NCI-H2107 (cell line): Measurements from ENCODE around the gene GNAS-AS1.

Source experiments
- DNase-seq: peaks from one replicate; lab custom pipeline; 2025; lab: John Stamatoyannopoulos, UW

The GNAS-AS1 gene

GRCh38 chr20:58778760-58779159 is 71.9 kb downstream of the GNAS-AS1 start:
- DNase-seq, result no peak

GRCh38 chr20:58777657-58778056 is 73.0 kb downstream of the GNAS-AS1 start:
- DNase-seq, result no peak

- no peak for DNase-seq
Measured at GRCh38 chr20:58776109-58776508, 74.6 kb downstream of the GNAS-AS1 start.

GRCh38 chr20:58775371-58775770 is 75.3 kb downstream of the GNAS-AS1 start:
- DNase-seq, result no peak

- no peak for DNase-seq
Measured at GRCh38 chr20:58774667-58775263, 75.9 kb downstream of the GNAS-AS1 start.

- no peak for DNase-seq
Measured at GRCh38 chr20:58774214-58774613, 76.5 kb downstream of the GNAS-AS1 start.

- no peak for DNase-seq
Measured at GRCh38 chr20:58772786-58773185, 77.9 kb downstream of the GNAS-AS1 start.
